Measurements from ENCODE around the gene AMY2B.
"Not testable (repeated sequence)": the region's sequence is repeated elsewhere in the genome, so short reads cannot be mapped to it uniquely, and the experiment has no call there.

Gene AMY2B

DNA sequence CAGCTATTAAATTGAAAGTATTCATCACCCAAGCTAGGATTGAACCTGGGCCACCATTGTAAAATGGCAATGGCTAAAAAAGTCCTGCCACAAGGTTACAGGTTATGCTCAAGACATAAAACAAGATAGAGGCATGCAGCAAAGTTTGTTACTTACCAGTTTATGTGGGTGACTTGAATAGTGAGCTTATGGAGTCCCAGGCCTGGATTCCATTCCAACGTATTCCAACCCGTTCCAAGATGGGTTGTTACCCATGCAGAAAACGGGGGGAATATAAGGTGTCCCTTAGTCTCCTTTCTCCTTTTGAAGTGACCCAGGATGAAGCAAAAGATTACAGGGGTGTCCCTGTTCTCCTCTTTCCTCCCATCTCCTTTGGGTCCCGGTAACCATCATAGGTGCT, 56.0 kb downstream of the AMY2B start:
- not testable (repeated sequence) for DNase-seq

All from NCI-H1048 (cell line).